Caco-2 (cell line): ENCODE measurements around the gene SLC24A4. TPM values are rescaled to one million over a fixed set of nuclear protein-coding genes. Genes with fewer than 3 reads are reported as not detected.

Source experiments
- BruUV-seq: library from RNA; stranded (reverse); fragments of 400-500 nt; replicated peaks from 2 replicates; lab custom pipeline; 2021; lab: Mats Ljungman, UMichigan
- CTCF ChIA-PET: fragments of 300-600 bp; sonication (Branson Sonifier 250); formaldehyde crosslinking; loops from one replicate; lab custom pipeline; 2022; ENCODE audit warnings: antibody characterized with exemption; lab: Charles Lee
- POLR2A ChIA-PET: fragments of 300-600 bp; sonication (Branson Sonifier 250); formaldehyde crosslinking; loops from one replicate; lab custom pipeline; 2022; ENCODE audit warnings: antibody characterized with exemption; lab: Charles Lee
- DNase-seq, 2 experiments: peaks; one replicate each; pipeline versions ENCODE4 v3.0.0 to v3.0.0-alpha.2; 2020 to 2022
- H3K27me3 ChIP-seq: replicated peaks from 2 replicates; pipeline ENCODE4 v1.6.0; 2011; ENCODE audit warnings: low read length; ENCODE audit not compliant: control insufficient read depth, insufficient read depth
- H3K36me3 ChIP-seq: 2 replicates; pipeline ENCODE4 v1.5.1; 2011; ENCODE audit warnings: low read length; ENCODE audit not compliant: control insufficient read depth, insufficient read depth
- H3K4me1 ChIP-seq: fragments of 250-450 bp; sonication (Bioruptor Pico); 2 replicates; pipeline ENCODE4 v1.5.1; 2020; ENCODE audit warnings: mild to moderate bottlenecking
- H3K4me3 ChIP-seq: 2 replicates; pipeline ENCODE4 v1.5.1; 2011; ENCODE audit warnings: low read depth, mild to moderate bottlenecking, control low read depth, low read length
- H3K9me3 ChIP-seq: fragments of 250-450 bp; sonication (Bioruptor Pico); 2 replicates; pipeline ENCODE4 v1.5.1; 2020; ENCODE audit warnings: mild to moderate bottlenecking, moderate library complexity
- H3K27ac Mint-ChIP-seq: one replicate; pipeline ENCODE4 v1.8.0; 2022; ENCODE audit warnings: mixed read lengths; ENCODE audit not compliant: unreplicated experiment
- H3K27me3 Mint-ChIP-seq: one replicate; pipeline ENCODE4 v1.8.0; 2022; ENCODE audit warnings: mixed read lengths; ENCODE audit not compliant: insufficient read depth, unreplicated experiment
- H3K36me3 Mint-ChIP-seq: one replicate; pipeline ENCODE4 v1.8.0; 2022; ENCODE audit warnings: mild to moderate bottlenecking, mixed read lengths; ENCODE audit not compliant: insufficient read depth, unreplicated experiment
- H3K4me1 Mint-ChIP-seq: one replicate; pipeline ENCODE4 v1.8.0; 2022; ENCODE audit warnings: low read depth, mixed read lengths; ENCODE audit not compliant: unreplicated experiment
- H3K4me3 Mint-ChIP-seq: one replicate; pipeline ENCODE4 v1.8.0; 2022; ENCODE audit warnings: mild to moderate bottlenecking, moderate library complexity, mixed read lengths; ENCODE audit not compliant: unreplicated experiment
- H3K9me3 Mint-ChIP-seq: one replicate; pipeline ENCODE4 v1.8.0; 2022; ENCODE audit warnings: mixed read lengths; ENCODE audit not compliant: unreplicated experiment
- CTCF ChIP-seq, 2 experiments: fragments of 200-600 bp in 1 of 2; IDR thresholded peaks; 1 replicate in 1 of 2; 2 replicates in 1 of 2; pipeline versions ENCODE4 v1.5.1 to v1.8.0; 2011 to 2022; ENCODE audit warnings: antibody characterized with exemption in 1 of 2, control low read depth in 1 of 2, inconsistent platforms in 1 of 2, low read depth in 1 of 2, low read length in 1 of 2, mild to moderate bottlenecking in 1 of 2, moderate library complexity in 1 of 2; ENCODE audit not compliant: insufficient read depth in 1 of 2, severe bottlenecking in 1 of 2, unreplicated experiment in 1 of 2
- intact Hi-C: fragments of 100-400 bp; cut with micrococcal nuclease; formaldehyde crosslinking; loops from one replicate; pipeline ENCODE4 v1.10.0; 2022; ENCODE audit not compliant: unreplicated experiment
- total RNA-seq: library from RNA; stranded (reverse); gene quantifications from 2 replicates; pipeline ENCODE4 v1.2.3, GENCODE V29; 2022

The SLC24A4 gene
- total RNA-seq, 1 experiment from 2014 or later = not detected

- Histone ChIP-seq H3K27me3 (no peaks in the 10 kb centered on the region; the same call in 1 of the 2 replicates), H3K9me3 (no peaks in the 10 kb centered on the region), H3K36me3 (no peaks in the 10 kb centered on the region), H3K4me3 (no peak overlapping the region), H3K4me1 (no peaks in the 10 kb centered on the region; the same call in 1 of the 2 replicates)
- intact Hi-C loops = no loop called here
- DNase-seq = no peak
- BruUV-seq = no TSS peak
- Mint-ChIP-seq H3K27ac (no peak overlapping the region), H3K9me3 (no peaks in the 10 kb centered on the region), H3K27me3 (no peaks in the 10 kb centered on the region), H3K4me1 (peaks cover 11% of the 10 kb centered on the region), H3K4me3 (no peak overlapping the region), H3K36me3 (peaks cover 6% of the 10 kb centered on the region)
- no peak for TF ChIP-seq CTCF (IDR thresholded peaks at IDR 0.05; ENCODE audit: insufficient read depth in 1 of 2, low read depth in 1 of 2, low read length in 1 of 2, severe bottlenecking in 1 of 2, unreplicated experiment in 1 of 2)
- POLR2A ChIA-PET = no interaction called here
- CTCF ChIA-PET = interaction anchor here (0.6 to 0.8 kb wide), 2 partner anchors 95 to 283 kb away, joined by 3 read pairs; no protein-coding TSS in a partner anchor
Observed at GRCh38 chr14:92489394-92490238, 166.7 kb downstream of the SLC24A4 start.

GRCh38 chr14:92490239-92490959, 167.4 kb downstream of the SLC24A4 start:
- CTCF ChIA-PET = interaction anchor here (0.6 to 0.8 kb wide), 2 partner anchors 95 to 282 kb away, joined by 3 read pairs; no protein-coding TSS in a partner anchor
- H3K4me3 ChIP-seq = no peak overlapping the region
- no peak for TF ChIP-seq CTCF (IDR thresholded peaks at IDR 0.05; ENCODE audit: insufficient read depth in 1 of 2, low read depth in 1 of 2, low read length in 1 of 2, severe bottlenecking in 1 of 2, unreplicated experiment in 1 of 2)
- no peaks in the 10 kb centered on the region for H3K27me3 ChIP-seq
- Mint-ChIP-seq H3K4me1 (peaks cover 11% of the 10 kb centered on the region), H3K4me3 (no peak overlapping the region), H3K36me3 (peaks cover 6% of the 10 kb centered on the region), H3K9me3 (no peaks in the 10 kb centered on the region), H3K27me3 (no peaks in the 10 kb centered on the region), H3K27ac (no peak overlapping the region)
- DNase-seq = no peak
- POLR2A ChIA-PET = no interaction called here
- intact Hi-C loops = no loop called here
- no TSS peak for BruUV-seq
- H3K4me1 ChIP-seq = no peaks in the 10 kb centered on the region; the same call in 1 of the 2 replicates
- no peaks in the 10 kb centered on the region for H3K9me3 ChIP-seq
- H3K36me3 ChIP-seq = no peaks in the 10 kb centered on the region

GRCh38 chr14:92491782-92492181, 168.8 kb downstream of the SLC24A4 start:
- Mint-ChIP-seq H3K4me3 (no peak overlapping the region), H3K4me1 (peaks cover 11% of the 10 kb centered on the region), H3K36me3 (peaks cover 6% of the 10 kb centered on the region), H3K27ac (no peak overlapping the region), H3K9me3 (no peaks in the 10 kb centered on the region), H3K27me3 (no peaks in the 10 kb centered on the region)
- H3K4me1 ChIP-seq = no peaks in the 10 kb centered on the region; the same call in 1 of the 2 replicates
- ChIA-PET CTCF (no interaction called here), POLR2A (no interaction called here)
- H3K4me3 ChIP-seq = no peak overlapping the region
- no peaks in the 10 kb centered on the region for H3K9me3 ChIP-seq
- no TSS peak for BruUV-seq
- TF ChIP-seq CTCF (IDR thresholded peaks at IDR 0.05; ENCODE audit: insufficient read depth in 1 of 2, low read depth in 1 of 2, low read length in 1 of 2, severe bottlenecking in 1 of 2, unreplicated experiment in 1 of 2) = no peak
- no peaks in the 10 kb centered on the region for H3K27me3 ChIP-seq
- intact Hi-C loops = no loop called here
- no peaks in the 10 kb centered on the region for H3K36me3 ChIP-seq
- DNase-seq = no peak
